ENCODE results near the gene RBM33. TPM values are rescaled to one million over a fixed set of nuclear protein-coding genes. Genes with fewer than 3 reads are reported as not detected.

The RBM33 gene
- total RNA-seq, 1 experiment from 2014 or later = 61.1 TPM

DNA sequence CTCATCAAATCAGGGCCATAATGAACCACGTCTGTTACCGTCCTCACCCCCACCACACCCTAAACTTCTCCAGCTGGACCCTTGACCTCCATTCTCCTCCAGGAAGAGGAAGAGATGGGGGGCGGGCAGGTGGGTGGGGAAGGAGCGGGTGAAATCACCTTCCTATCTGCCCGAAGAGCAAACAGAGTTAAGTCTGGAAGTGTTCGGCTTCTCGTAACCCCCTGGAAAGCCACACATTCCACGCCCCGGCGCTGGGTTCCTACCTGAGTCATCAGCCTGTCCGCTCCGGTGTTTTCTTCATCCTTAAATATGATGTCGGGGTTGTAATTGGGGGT, 167.1 kb downstream of the RBM33 start:
- intact Hi-C loops (cut with micrococcal nuclease; ENCODE audit: unreplicated experiment) (loop anchor here (5.0 to 10.0 kb wide), 2 partner anchors 323 to 661 kb away; no protein-coding TSS in a partner anchor), in situ Hi-C loops (cut with HindIII; ENCODE audit: low pct_unique_long_range_greater_than_20kb, low sequenced_read_pairs) (no loop called here)
- H3K4me3 ChIP-seq (ENCODE audit: low read depth in 2 of 2, low read length in 2 of 2) = peak overlapping the region; percentile 56 to 93
- ChIA-PET CTCF (no interaction called here), POLR2A (no interaction called here)
- no peak for TF ChIP-seq SIN3A (IDR thresholded peaks at IDR 0.05; ENCODE audit: borderline replicate concordance, insufficient read depth, low read depth, low read length)
- TF ChIP-seq TCF7L2 (IDR thresholded peaks at IDR 0.05; ENCODE audit: low read depth, low read length) = no peak
- TF ChIP-seq, protein P1, sequence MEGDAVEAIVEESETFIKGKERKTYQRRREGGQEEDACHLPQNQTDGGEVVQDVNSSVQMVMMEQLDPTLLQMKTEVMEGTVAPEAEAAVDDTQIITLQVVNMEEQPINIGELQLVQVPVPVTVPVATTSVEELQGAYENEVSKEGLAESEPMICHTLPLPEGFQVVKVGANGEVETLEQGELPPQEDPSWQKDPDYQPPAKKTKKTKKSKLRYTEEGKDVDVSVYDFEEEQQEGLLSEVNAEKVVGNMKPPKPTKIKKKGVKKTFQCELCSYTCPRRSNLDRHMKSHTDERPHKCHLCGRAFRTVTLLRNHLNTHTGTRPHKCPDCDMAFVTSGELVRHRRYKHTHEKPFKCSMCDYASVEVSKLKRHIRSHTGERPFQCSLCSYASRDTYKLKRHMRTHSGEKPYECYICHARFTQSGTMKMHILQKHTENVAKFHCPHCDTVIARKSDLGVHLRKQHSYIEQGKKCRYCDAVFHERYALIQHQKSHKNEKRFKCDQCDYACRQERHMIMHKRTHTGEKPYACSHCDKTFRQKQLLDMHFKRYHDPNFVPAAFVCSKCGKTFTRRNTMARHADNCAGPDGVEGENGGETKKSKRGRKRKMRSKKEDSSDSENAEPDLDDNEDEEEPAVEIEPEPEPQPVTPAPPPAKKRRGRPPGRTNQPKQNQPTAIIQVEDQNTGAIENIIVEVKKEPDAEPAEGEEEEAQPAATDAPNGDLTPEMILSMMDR (IDR thresholded peaks at IDR 0.05) = no peak
- TF ChIP-seq, protein P2, sequence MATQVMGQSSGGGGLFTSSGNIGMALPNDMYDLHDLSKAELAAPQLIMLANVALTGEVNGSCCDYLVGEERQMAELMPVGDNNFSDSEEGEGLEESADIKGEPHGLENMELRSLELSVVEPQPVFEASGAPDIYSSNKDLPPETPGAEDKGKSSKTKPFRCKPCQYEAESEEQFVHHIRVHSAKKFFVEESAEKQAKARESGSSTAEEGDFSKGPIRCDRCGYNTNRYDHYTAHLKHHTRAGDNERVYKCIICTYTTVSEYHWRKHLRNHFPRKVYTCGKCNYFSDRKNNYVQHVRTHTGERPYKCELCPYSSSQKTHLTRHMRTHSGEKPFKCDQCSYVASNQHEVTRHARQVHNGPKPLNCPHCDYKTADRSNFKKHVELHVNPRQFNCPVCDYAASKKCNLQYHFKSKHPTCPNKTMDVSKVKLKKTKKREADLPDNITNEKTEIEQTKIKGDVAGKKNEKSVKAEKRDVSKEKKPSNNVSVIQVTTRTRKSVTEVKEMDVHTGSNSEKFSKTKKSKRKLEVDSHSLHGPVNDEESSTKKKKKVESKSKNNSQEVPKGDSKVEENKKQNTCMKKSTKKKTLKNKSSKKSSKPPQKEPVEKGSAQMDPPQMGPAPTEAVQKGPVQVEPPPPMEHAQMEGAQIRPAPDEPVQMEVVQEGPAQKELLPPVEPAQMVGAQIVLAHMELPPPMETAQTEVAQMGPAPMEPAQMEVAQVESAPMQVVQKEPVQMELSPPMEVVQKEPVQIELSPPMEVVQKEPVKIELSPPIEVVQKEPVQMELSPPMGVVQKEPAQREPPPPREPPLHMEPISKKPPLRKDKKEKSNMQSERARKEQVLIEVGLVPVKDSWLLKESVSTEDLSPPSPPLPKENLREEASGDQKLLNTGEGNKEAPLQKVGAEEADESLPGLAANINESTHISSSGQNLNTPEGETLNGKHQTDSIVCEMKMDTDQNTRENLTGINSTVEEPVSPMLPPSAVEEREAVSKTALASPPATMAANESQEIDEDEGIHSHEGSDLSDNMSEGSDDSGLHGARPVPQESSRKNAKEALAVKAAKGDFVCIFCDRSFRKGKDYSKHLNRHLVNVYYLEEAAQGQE (IDR thresholded peaks at IDR 0.05; ENCODE audit: insufficient read depth in 1 of 2, low read depth in 2 of 2, low read length in 1 of 2) = no peak
- no peak for TF ChIP-seq POLR2AphosphoS5 (IDR thresholded peaks at IDR 0.05; ENCODE audit: low read depth, low read length)
- H3K36me3 ChIP-seq (ENCODE audit: control insufficient read depth, insufficient read depth, low read length) = no peaks in the 10 kb centered on the region
- DNase-seq (ENCODE audit: low read depth, low spot score) = no peak
- H3K9me3 ChIP-seq (ENCODE audit: control insufficient read depth, insufficient read depth, low read depth, low read length) = no peaks in the 10 kb centered on the region
- ATAC-seq = no peak
- H3K27ac ChIP-seq (ENCODE audit: low read length) = peak overlapping the region; percentile 63
- peaks cover 2% of the 10 kb centered on the region; the same call in 1 of the 2 replicates for H3K27me3 ChIP-seq (ENCODE audit: control insufficient read depth, insufficient read depth, low read length)
- no TSS peak for BruUV-seq (replicated peaks)
- H3K4me1 ChIP-seq (ENCODE audit: control insufficient read depth, insufficient read depth, low read length) = peaks cover 40% of the 10 kb centered on the region

DNA sequence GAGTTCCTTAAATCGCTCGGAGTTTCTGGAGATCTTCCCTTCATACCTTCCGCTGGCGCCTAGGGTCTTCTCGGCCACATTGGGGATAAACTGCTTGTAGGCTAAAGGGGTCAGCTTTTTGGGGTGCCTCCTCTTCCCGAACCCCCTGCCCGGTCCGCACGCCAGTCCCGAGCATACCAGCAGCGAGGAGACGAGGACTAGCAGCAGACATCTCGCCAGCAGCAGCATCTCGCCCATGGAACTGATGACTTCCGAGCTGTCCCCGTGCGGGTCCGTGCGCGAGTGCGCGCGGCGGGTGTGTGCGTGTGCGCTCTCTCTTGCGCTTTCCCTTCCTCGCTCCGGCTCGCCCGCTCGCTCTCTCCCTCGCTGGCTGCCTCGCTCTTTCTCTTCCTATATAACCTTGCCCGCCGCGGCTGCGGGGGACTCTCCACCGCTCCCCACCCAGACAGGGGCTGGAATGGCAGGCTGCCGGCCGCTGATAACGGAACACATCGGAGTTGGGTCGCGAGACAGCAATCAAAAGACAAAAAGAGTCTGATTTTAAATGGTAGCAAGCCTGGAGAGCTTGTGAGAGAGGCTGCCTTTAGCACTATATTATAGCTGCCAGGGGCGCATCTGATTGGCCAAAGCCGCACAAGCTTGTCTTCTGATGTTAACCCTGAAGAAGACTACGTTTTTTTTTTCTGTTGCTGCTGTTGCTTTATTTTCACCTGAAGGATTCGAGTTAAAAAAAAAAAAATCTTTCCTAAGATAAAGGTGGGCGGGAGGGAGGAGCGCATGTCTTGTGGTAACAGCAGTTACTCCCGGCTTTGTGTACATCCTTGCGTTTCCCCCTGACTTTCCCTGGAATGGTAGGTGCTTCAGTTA, 167.7 kb downstream of the RBM33 start, which contains the start of gene SHH:
Gene SHH, minus strand, starts transcription at position 569 of the 867 bp plus-strand sequence. Its CDS starts 341 bp downstream, at position 228.
- in situ Hi-C loops (cut with HindIII; ENCODE audit: low pct_unique_long_range_greater_than_20kb, low sequenced_read_pairs) = no loop called here
- DNase-seq (ENCODE audit: low read depth, low spot score) (no peak), ATAC-seq (peak; percentile 30; the same call in 1 of the 2 replicates)
- Histone ChIP-seq H3K36me3 (ENCODE audit: control insufficient read depth, insufficient read depth, low read length) (no peaks in the 10 kb centered on the region), H3K27me3 (ENCODE audit: control insufficient read depth, insufficient read depth, low read length) (peaks cover 2% of the 10 kb centered on the region; the same call in 1 of the 2 replicates), H3K27ac (ENCODE audit: low read length) (peak within 1 kb of the TSS; percentile 63), H3K9me3 (ENCODE audit: control insufficient read depth, insufficient read depth, low read depth, low read length) (no peaks in the 10 kb centered on the region), H3K4me1 (ENCODE audit: control insufficient read depth, insufficient read depth, low read length) (peaks cover 34% of the 10 kb centered on the region), H3K4me3 (ENCODE audit: low read depth in 2 of 2, low read length in 2 of 2) (peak within 1 kb of the TSS; percentile 56 to 93)
- ChIA-PET POLR2A (interaction anchor here (0.6 to 0.7 kb wide), 2 partner anchors 42 to 51 kb away, joined by 5 to 6 read pairs; no protein-coding TSS in a partner anchor), CTCF (interaction anchor here (0.5 to 0.6 kb wide), 2 partner anchors 393 to 649 kb away, joined by 3 to 5 read pairs; no protein-coding TSS in a partner anchor)
- TSS peak; percentile 97 for BruUV-seq (replicated peaks)
- intact Hi-C loops (cut with micrococcal nuclease; ENCODE audit: unreplicated experiment) = loop anchor here (5.0 to 10.0 kb wide), 2 partner anchors 323 to 660 kb away; no protein-coding TSS in a partner anchor
- TF ChIP-seq, protein P2 (IDR thresholded peaks at IDR 0.05; ENCODE audit: insufficient read depth in 1 of 2, low read depth in 2 of 2, low read length in 1 of 2) = no peak
- no peak; the same call in 1 of the 2 replicates for TF ChIP-seq TCF7L2 (IDR thresholded peaks at IDR 0.05; ENCODE audit: low read depth, low read length)
- peak; percentile 30; the same call in 1 of the 2 replicates for TF ChIP-seq POLR2AphosphoS5 (IDR thresholded peaks at IDR 0.05; ENCODE audit: low read depth, low read length)
- TF ChIP-seq SIN3A (IDR thresholded peaks at IDR 0.05; ENCODE audit: borderline replicate concordance, insufficient read depth, low read depth, low read length) = no peak
- TF ChIP-seq, protein P1 (IDR thresholded peaks at IDR 0.05) = no peak
